Measurements from ENCODE around the gene RBBP5. TPM values are rescaled to one million over a fixed set of nuclear protein-coding genes. Genes with fewer than 3 reads are reported as not detected.

Gene RBBP5
- total RNA-seq, 1 experiment from 2014 or later = 19.0 TPM

DNA sequence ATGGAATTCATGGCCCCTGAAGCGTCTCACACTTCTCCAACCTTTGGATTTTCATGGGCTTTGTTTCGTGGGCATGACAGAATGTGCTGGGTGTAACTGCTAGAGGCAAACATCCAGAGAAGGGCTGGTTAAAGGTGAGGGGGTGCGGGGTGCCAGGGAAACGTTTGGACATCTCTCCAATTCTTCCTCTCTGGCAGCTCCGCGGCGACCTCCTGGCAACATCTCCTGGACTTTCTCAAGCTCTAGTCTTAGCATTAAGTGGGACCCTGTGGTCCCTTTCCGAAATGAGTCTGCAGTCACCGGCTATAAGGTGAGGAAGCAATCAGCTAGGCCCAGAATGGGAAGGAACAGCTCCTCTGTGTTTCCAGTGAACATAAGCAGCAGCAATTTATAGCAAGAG is 49.5 kb downstream of the RBBP5 start:
- Mint-ChIP-seq H3K27ac (ENCODE audit: unreplicated experiment) (no peak overlapping the region), H3K36me3 (ENCODE audit: insufficient read depth, unreplicated experiment) (no peaks in the 10 kb centered on the region), H3K27me3 (ENCODE audit: insufficient read depth, unreplicated experiment) (no peaks in the 10 kb centered on the region), H3K4me3 (ENCODE audit: unreplicated experiment) (no peak overlapping the region), H3K9me3 (ENCODE audit: unreplicated experiment) (no peaks in the 10 kb centered on the region), H3K4me1 (ENCODE audit: low read depth, unreplicated experiment) (no peaks in the 10 kb centered on the region)
- H3K9me3 ChIP-seq = no peaks in the 10 kb centered on the region
- no peak for DNase-seq
- TF ChIP-seq, protein P1, sequence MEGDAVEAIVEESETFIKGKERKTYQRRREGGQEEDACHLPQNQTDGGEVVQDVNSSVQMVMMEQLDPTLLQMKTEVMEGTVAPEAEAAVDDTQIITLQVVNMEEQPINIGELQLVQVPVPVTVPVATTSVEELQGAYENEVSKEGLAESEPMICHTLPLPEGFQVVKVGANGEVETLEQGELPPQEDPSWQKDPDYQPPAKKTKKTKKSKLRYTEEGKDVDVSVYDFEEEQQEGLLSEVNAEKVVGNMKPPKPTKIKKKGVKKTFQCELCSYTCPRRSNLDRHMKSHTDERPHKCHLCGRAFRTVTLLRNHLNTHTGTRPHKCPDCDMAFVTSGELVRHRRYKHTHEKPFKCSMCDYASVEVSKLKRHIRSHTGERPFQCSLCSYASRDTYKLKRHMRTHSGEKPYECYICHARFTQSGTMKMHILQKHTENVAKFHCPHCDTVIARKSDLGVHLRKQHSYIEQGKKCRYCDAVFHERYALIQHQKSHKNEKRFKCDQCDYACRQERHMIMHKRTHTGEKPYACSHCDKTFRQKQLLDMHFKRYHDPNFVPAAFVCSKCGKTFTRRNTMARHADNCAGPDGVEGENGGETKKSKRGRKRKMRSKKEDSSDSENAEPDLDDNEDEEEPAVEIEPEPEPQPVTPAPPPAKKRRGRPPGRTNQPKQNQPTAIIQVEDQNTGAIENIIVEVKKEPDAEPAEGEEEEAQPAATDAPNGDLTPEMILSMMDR (IDR thresholded peaks at IDR 0.05; ENCODE audit: insufficient read depth in 1 of 2, low read depth in 1 of 2, low read length in 1 of 2, severe bottlenecking in 1 of 2, unreplicated experiment in 1 of 2) = no peak
- BruUV-seq (replicated peaks) = no TSS peak
- ChIA-PET CTCF (interaction anchor here (3.5 kb wide), 1 partner anchor 11 kb away, joined by 13 read pairs; no protein-coding TSS in a partner anchor), POLR2A (no interaction called here)
- no peaks in the 10 kb centered on the region for H3K36me3 ChIP-seq (ENCODE audit: control insufficient read depth, insufficient read depth, low read length)
- peaks cover 7% of the 10 kb centered on the region; the same call in 1 of the 2 replicates for H3K4me1 ChIP-seq
- no peaks in the 10 kb centered on the region for H3K27me3 ChIP-seq (replicated peaks; ENCODE audit: control insufficient read depth, insufficient read depth, low read length)
- intact Hi-C loops (cut with micrococcal nuclease; ENCODE audit: unreplicated experiment) = no loop called here
- H3K4me3 ChIP-seq (ENCODE audit: low read depth, low read length) = no peak overlapping the region

DNA sequence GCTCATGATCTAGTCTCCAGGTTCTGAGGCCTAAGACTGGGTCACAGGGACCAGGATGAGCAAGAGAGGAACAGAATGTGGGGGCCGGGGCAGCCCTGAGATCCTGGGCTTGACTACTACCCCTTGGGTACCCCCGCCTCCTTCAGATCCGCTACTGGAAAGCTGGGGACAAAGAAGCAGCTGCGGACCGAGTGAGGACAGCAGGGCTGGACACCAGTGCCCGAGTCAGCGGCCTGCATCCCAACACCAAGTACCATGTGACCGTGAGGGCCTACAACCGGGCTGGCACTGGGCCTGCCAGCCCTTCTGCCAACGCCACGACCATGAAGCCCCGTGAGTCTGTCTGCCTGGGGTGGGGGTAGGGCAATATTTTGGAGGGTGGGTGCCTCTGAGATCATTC is 50.0 kb downstream of the RBBP5 start:
- Histone ChIP-seq H3K4me1 (peaks cover 2% of the 10 kb centered on the region; the same call in 1 of the 2 replicates), H3K4me3 (ENCODE audit: low read depth, low read length) (no peak overlapping the region), H3K9me3 (no peaks in the 10 kb centered on the region), H3K36me3 (ENCODE audit: control insufficient read depth, insufficient read depth, low read length) (no peaks in the 10 kb centered on the region), H3K27me3 (replicated peaks; ENCODE audit: control insufficient read depth, insufficient read depth, low read length) (no peaks in the 10 kb centered on the region)
- Mint-ChIP-seq H3K27ac (ENCODE audit: unreplicated experiment) (no peak overlapping the region), H3K9me3 (ENCODE audit: unreplicated experiment) (no peaks in the 10 kb centered on the region), H3K27me3 (ENCODE audit: insufficient read depth, unreplicated experiment) (no peaks in the 10 kb centered on the region), H3K4me3 (ENCODE audit: unreplicated experiment) (no peak overlapping the region), H3K4me1 (ENCODE audit: low read depth, unreplicated experiment) (no peaks in the 10 kb centered on the region), H3K36me3 (ENCODE audit: insufficient read depth, unreplicated experiment) (no peaks in the 10 kb centered on the region)
- TF ChIP-seq, protein P1 (IDR thresholded peaks at IDR 0.05; ENCODE audit: insufficient read depth in 1 of 2, low read depth in 1 of 2, low read length in 1 of 2, severe bottlenecking in 1 of 2, unreplicated experiment in 1 of 2) = no peak
- no peak for DNase-seq
- BruUV-seq (replicated peaks) = no TSS peak
- POLR2A ChIA-PET = no interaction called here
- CTCF ChIA-PET = interaction anchor here (3.5 kb wide), 1 partner anchor 11 kb away, joined by 13 read pairs; no protein-coding TSS in a partner anchor
- intact Hi-C loops (cut with micrococcal nuclease; ENCODE audit: unreplicated experiment) = no loop called here

DNA sequence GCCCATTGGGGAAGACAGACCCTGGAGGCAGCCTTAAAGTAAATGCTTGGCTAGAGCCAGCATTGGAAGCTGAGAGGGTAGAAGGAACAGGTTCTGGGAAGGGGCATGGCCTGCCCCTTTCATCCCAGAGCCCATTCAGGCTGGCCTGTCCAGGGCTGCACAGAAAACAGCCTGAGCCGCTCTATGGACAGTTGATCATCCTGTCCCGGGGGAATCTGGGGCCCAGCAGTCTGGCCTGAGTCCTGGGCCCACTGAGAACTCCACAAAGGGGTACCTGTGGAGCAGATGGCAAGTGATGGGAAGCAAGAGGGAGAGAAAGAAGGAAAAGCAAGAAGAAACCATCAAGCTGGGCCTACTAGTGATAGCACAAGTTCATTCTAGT is 50.8 kb downstream of the RBBP5 start:
- H3K27me3 Mint-ChIP-seq (ENCODE audit: insufficient read depth, unreplicated experiment) = peaks cover 2% of the 10 kb centered on the region
- no peaks in the 10 kb centered on the region for H3K4me1 Mint-ChIP-seq (ENCODE audit: low read depth, unreplicated experiment)
- CTCF ChIA-PET = interaction anchor here (3.5 kb wide), 1 partner anchor 10 kb away, joined by 13 read pairs; no protein-coding TSS in a partner anchor
- Histone ChIP-seq H3K4me3 (ENCODE audit: low read depth, low read length) (no peak overlapping the region), H3K4me1 (no peaks in the 10 kb centered on the region), H3K9me3 (no peaks in the 10 kb centered on the region), H3K27me3 (replicated peaks; ENCODE audit: control insufficient read depth, insufficient read depth, low read length) (no peaks in the 10 kb centered on the region), H3K36me3 (ENCODE audit: control insufficient read depth, insufficient read depth, low read length) (no peaks in the 10 kb centered on the region)
- intact Hi-C loops (cut with micrococcal nuclease; ENCODE audit: unreplicated experiment) = no loop called here
- H3K27ac Mint-ChIP-seq (ENCODE audit: unreplicated experiment) = no peak overlapping the region
- no peak overlapping the region for H3K4me3 Mint-ChIP-seq (ENCODE audit: unreplicated experiment)
- POLR2A ChIA-PET = no interaction called here
- H3K36me3 Mint-ChIP-seq (ENCODE audit: insufficient read depth, unreplicated experiment) = no peaks in the 10 kb centered on the region
- BruUV-seq (replicated peaks) = no TSS peak
- H3K9me3 Mint-ChIP-seq (ENCODE audit: unreplicated experiment) = no peaks in the 10 kb centered on the region
- TF ChIP-seq, protein P1 (IDR thresholded peaks at IDR 0.05; ENCODE audit: insufficient read depth in 1 of 2, low read depth in 1 of 2, low read length in 1 of 2, severe bottlenecking in 1 of 2, unreplicated experiment in 1 of 2) = no peak
- no peak for DNase-seq

Data from Caco-2 (cell line).